HFFc6 (cell line): Measurements from ENCODE around the gene FABP6. TPM values are rescaled to one million over a fixed set of nuclear protein-coding genes. Genes with fewer than 3 reads are reported as not detected.
A peak's percentile ranks its signal among the peaks of the same experiment; 100 is the strongest.
"Not testable (repeated sequence)": the region's sequence is repeated elsewhere in the genome, so short reads cannot be mapped to it uniquely, and the experiment has no call there.

ENCODE experiments used
- DNase-seq: peaks from one replicate; pipeline ENCODE4 v3.0.0-alpha.2; 2018
- H3K27ac Mint-ChIP-seq: 2 replicates; pipeline ENCODE4 v1.8.0; 2020; ENCODE audit warnings: mild to moderate bottlenecking, mixed read lengths
- H3K27me3 Mint-ChIP-seq: 2 replicates; pipeline ENCODE4 v1.8.0; 2021; ENCODE audit warnings: mild to moderate bottlenecking, moderate library complexity, mixed read lengths; ENCODE audit not compliant: insufficient read depth
- H3K36me3 Mint-ChIP-seq: 2 replicates; pipeline ENCODE4 v1.8.0; 2021; ENCODE audit warnings: low read depth, mixed read lengths
- H3K4me1 Mint-ChIP-seq: 2 replicates; pipeline ENCODE4 v1.8.0; 2020; ENCODE audit warnings: low read depth, mixed read lengths
- H3K4me3 Mint-ChIP-seq: 2 replicates; pipeline ENCODE4 v1.8.0; 2020; ENCODE audit warnings: mild to moderate bottlenecking, moderate library complexity, mixed read lengths
- H3K9me3 Mint-ChIP-seq: 2 replicates; pipeline ENCODE4 v1.8.0; 2020; ENCODE audit warnings: mild to moderate bottlenecking, mixed read lengths
- CTCF ChIP-seq: fragments of 200-600 bp; sonication (generic); IDR thresholded peaks from 2 replicates; pipeline ENCODE4 v1.5.0; 2021; ENCODE audit warnings: antibody characterized with exemption, mild to moderate bottlenecking
- total RNA-seq, 6 experiments: library from RNA; stranded (reverse); fragmentation: NEBNext Ultra II Directional; extraction: Animal tissue kit (Norgen Biotek cat#: 25700); gene quantifications; 2 replicates in 1 of 6; 3 replicates in 5 of 6; pipeline ENCODE4 v1.2.3, GENCODE V29; 2021

Gene FABP6
- total RNA-seq, 6 experiments from 2014 or later = not detected

GRCh38 chr5:160186480-160186879, 42.8 kb upstream of the FABP6 start:
- H3K4me3 Mint-ChIP-seq = no peak overlapping the region
- H3K4me1 Mint-ChIP-seq = peaks cover 37% of the 10 kb centered on the region
- H3K27me3 Mint-ChIP-seq = no peaks in the 10 kb centered on the region
- peak overlapping the region; percentile 26; the same call in 1 of the 2 replicates for H3K27ac Mint-ChIP-seq
- DNase-seq = no peak
- H3K36me3 Mint-ChIP-seq = peaks cover 12% of the 10 kb centered on the region
- no peak for TF ChIP-seq CTCF
- H3K9me3 Mint-ChIP-seq = peaks cover 7% of the 10 kb centered on the region

GRCh38 chr5:160187091-160187490, 42.2 kb upstream of the FABP6 start:
- peak overlapping the region; percentile 69 for H3K27ac Mint-ChIP-seq
- peaks cover 12% of the 10 kb centered on the region for H3K36me3 Mint-ChIP-seq
- H3K4me3 Mint-ChIP-seq = peak overlapping the region; percentile 57; the same call in 1 of the 2 replicates
- no peak for DNase-seq
- H3K9me3 Mint-ChIP-seq = peaks cover 7% of the 10 kb centered on the region
- H3K4me1 Mint-ChIP-seq = peaks cover 30% of the 10 kb centered on the region
- no peaks in the 10 kb centered on the region; the same call in 1 of the 2 replicates for H3K27me3 Mint-ChIP-seq
- no peak for TF ChIP-seq CTCF

GRCh38 chr5:160188141-160189015, 40.9 kb upstream of the FABP6 start:
- peaks cover 7% of the 10 kb centered on the region for H3K9me3 Mint-ChIP-seq
- peaks cover 1% of the 10 kb centered on the region for H3K27me3 Mint-ChIP-seq
- peaks cover 20% of the 10 kb centered on the region for H3K4me1 Mint-ChIP-seq
- DNase-seq = peak; percentile 69
- peak overlapping the region; percentile 78 for H3K4me3 Mint-ChIP-seq
- TF ChIP-seq CTCF = peak; percentile 48
- peak overlapping the region; percentile 82 for H3K27ac Mint-ChIP-seq
- H3K36me3 Mint-ChIP-seq = peaks cover 12% of the 10 kb centered on the region

- Mint-ChIP-seq H3K4me3 (no peak overlapping the region), H3K4me1 (peaks cover 7% of the 10 kb centered on the region), H3K9me3 (no peaks in the 10 kb centered on the region), H3K27ac (no peak overlapping the region), H3K27me3 (peaks cover 1% of the 10 kb centered on the region), H3K36me3 (no peaks in the 10 kb centered on the region)
- no peak for DNase-seq
- no peak for TF ChIP-seq CTCF
Measured at GRCh38 chr5:160192424-160192823, 36.9 kb upstream of the FABP6 start.

GRCh38 chr5:160193076-160193475, 36.2 kb upstream of the FABP6 start:
- H3K27me3 Mint-ChIP-seq, H3K36me3 Mint-ChIP-seq, H3K4me3 Mint-ChIP-seq, H3K9me3 Mint-ChIP-seq, H3K4me1 Mint-ChIP-seq, DNase-seq, H3K27ac Mint-ChIP-seq: not testable (repeated sequence)

- not testable (repeated sequence) for DNase-seq, H3K36me3 Mint-ChIP-seq, H3K27ac Mint-ChIP-seq, H3K4me1 Mint-ChIP-seq, H3K9me3 Mint-ChIP-seq, H3K27me3 Mint-ChIP-seq, H3K4me3 Mint-ChIP-seq
Measured at GRCh38 chr5:160193790-160194189, 35.5 kb upstream of the FABP6 start.
